SW480 (cell line): Measurements from ENCODE around the gene COPB2.

Source experiments
- DNase-seq: peaks from one replicate; pipeline ENCODE4 v3.0.0-alpha.2; 2016; ENCODE audit warnings: low spot score

COPB2 gene

DNA sequence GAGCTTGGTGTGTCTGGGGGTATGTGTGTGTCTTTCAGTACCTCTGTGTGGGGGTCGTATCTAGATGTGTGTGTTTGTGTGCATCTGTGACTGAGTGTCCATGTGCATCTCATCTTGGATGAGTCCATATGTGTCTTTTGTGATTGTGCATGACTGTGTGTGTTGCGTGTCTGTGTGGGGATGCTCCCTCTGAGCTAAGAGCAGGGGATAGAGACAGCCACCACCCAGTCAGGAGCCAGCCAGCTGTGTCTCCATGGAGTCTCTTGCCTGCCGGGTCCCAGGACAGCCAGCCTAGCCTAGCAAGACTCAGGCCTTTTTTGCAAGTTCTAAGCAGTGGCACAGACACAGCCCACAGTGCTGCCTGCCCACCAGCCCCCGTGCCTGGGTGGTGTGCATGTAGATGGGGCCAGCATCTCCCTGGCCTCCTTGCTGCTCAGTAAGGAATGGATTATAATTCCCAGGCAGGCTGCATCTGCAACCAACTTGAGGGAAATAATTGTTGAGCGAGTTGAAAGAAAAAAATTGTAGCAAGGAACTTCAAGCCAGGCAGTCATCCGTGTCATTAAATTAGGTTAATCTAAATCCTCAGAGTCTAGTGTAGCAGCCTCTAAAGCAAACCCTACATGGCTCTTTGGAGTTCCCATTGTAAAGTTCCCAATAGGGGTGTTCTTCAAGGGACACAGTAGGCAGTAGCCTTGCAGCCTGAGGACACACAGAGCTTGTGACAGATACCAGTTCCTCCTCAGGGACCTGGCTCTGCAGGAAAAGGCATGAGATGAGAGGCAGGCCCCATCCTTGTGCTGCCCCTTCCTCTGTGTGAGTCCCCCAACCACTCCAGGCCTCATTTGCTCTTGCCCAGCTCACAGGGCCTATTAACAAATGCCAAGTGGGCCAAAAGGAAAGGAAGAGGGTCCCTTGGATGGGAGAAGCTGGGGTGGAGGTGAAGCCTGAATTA, 81.6 kb downstream of the COPB2 start:
- no peak for DNase-seq
